Measurements from ENCODE around the gene SUN3. TPM values are rescaled to one million over a fixed set of nuclear protein-coding genes. Genes with fewer than 3 reads are reported as not detected.

SUN3 gene
- total and polyA plus RNA-seq, 2 of the 8 experiments (the other 6 are each of a cell fraction or from before 2014, with no cell fraction given): not detected

DNA sequence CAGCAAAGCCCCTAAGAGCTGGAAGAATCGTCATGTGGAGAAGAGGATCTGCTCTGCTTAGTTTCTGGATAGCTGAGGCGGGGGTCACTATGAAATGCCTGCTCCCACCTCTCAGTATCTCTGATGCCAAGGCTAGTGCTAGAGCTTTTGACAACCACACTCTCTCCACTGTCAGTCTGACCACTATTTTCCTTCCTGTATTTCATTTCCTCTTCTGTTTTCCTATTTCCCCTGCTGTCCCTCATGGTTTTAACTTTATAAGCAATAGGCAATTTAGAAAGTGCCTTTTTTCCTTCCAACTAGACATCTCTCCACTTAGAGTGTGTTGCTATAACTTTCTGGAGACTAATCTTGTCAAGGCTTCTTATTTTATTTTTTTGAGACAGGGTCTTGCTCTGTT lies 30.1 kb upstream of the SUN3 start (continued):
- TF ChIP-seq SIN3A (conservative IDR thresholded peaks at IDR 0.05 in 1 of 2, IDR thresholded peaks at IDR 0.05 in 1 of 2; ENCODE audit: low read depth in 1 of 2, low read length in 2 of 2): no peak
- no peak for TF ChIP-seq HDAC6 (IDR thresholded peaks at IDR 0.05; ENCODE audit: low read depth, low read length)

All from H1 (cell line).